Activated naive CD4-positive, alpha-beta T cell treated with anti-CD3 and anti-CD28 coated beads, Interleukin-2, amount 10 ng/mL, durations not matched to agents 5 hours and 36 hours (primary cell): ENCODE measurements around the gene CFAP161. TPM values are rescaled to one million over a fixed set of nuclear protein-coding genes. Genes with fewer than 3 reads are reported as not detected.

ENCODE experiments used
- total RNA-seq, 2 experiments: library from RNA; stranded (reverse); gene quantifications; one replicate each; pipeline ENCODE4 v1.2.3, GENCODE V29; 2021

Gene CFAP161, protein sequence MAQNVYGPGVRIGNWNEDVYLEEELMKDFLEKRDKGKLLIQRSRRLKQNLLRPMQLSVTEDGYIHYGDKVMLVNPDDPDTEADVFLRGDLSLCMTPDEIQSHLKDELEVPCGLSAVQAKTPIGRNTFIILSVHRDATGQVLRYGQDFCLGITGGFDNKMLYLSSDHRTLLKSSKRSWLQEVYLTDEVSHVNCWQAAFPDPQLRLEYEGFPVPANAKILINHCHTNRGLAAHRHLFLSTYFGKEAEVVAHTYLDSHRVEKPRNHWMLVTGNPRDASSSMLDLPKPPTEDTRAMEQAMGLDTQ
- not detected for total RNA-seq

DNA sequence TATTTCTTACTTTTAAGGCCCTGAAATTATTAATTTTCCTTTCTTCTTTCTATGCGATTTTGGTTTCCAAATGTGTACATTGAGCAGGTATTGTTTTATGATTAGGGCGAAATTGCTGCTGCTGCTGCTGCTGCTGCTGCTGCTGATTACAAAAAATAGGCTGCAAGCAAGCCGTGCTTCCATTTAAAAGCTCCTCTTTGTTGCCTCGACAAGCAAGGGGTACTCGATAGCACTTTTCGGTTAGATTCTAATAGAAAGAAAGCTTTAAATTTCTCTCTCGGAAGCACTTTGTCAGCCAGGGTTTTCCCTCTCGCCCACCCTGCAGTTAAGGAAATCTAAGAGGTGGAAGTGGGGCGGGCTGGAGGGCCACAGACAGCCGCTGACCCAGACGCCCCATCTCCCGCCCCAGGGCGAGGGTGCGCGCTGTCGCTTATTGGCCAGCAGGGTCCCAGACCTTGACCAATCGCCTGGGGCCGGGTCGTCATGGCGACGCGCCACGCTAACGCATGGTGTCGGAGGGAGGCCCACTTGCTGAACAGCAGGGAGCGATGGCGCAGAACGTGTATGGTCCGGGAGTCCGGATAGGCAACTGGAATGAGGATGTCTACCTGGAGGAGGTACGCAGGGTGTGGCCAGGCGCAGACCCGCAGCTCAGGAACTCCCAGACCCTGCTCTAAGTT is at the start of gene CFAP161:
Gene CFAP161 (plus strand): TSS at position 489 of the 680 bp plus-strand sequence. CDS start 60 bp downstream, at position 549.

DNA sequence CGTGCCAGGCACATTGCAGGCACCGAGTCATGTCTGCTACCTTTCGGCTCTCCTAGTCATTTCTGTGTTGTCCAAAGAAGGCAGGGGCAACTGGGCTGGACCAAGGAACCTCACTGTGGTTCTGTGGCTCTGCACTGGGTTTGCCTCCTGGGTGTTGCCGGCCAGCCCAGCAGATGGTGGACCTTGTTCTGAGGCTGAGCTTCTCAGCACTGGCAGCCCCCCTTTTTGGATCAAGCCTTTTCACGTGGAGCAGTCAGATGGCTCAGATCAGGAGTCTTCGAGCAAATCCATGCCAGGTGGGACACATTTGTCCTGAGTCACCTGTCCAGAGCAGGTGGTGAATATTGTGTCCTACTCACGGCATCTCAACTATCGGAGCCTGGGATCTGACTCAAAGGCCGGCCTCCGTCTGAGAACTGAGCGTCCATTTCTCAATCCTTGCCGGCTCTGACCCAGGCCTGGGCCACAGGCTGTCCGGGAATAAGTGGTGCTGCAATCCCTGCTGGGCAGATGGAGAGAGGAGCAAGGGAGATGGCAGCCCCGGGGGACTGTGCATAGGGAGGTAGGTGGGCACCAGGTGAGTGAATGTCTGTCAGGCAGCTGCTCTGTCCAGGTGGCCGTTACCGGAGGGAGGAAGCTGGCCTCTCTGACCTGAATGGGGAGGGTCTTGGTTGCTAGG is 62.6 kb downstream of the CFAP161 start, which contains the start of gene IL16:
Gene IL16 (plus strand): TSS at position 304 of the 679 bp plus-strand sequence. CDS start 28,521 bp downstream, outside the sequence.

Other genes with a start within 250 kb of the CFAP161 start
- gene MESD, start 144.5 kb upstream of the CFAP161 start, total RNA-seq = 10 to 100 TPM; 29.3 to 31.0 TPM
- 10 to 100 TPM; 39.6 to 40.1 TPM for gene TLNRD1, start 133.3 kb upstream of the CFAP161 start, total RNA-seq
- 100 to 1,000 TPM; 318 to 319 TPM for gene IL16, start 62.6 kb downstream of the CFAP161 start, total RNA-seq
- 1 to 10 TPM; 6.6 to 7.9 TPM for gene STARD5, start 189.9 kb downstream of the CFAP161 start, total RNA-seq
- gene TMC3, start 239.9 kb downstream of the CFAP161 start, total RNA-seq = not detected